COLO829 (cell line): ENCODE results near the gene UPB1.

Experiments
- DNase-seq: peaks from one replicate; pipeline ENCODE4 v3.0.0; 2012; ENCODE audit warnings: low spot score

Gene UPB1

DNA sequence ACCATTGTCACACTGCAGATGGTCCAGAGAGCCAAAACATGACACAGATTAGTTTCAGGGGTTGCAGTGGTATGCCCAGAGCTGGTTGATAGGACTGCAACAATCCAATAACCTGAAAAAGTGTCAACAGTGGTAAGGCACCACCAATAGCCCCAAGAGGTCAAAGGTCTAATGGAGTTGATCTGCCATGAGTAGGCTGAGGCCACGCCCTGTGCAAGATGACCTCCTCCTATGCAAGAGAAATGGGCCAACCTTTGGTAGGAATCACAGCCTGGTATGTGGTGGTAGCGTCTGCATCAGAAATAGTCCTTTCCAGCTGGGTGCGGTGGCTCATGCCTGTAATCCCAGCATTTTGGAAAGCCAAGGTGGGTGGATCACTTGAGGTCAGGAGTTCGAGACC, 40.2 kb downstream of the UPB1 start:
- DNase-seq, result no peak

DNA sequence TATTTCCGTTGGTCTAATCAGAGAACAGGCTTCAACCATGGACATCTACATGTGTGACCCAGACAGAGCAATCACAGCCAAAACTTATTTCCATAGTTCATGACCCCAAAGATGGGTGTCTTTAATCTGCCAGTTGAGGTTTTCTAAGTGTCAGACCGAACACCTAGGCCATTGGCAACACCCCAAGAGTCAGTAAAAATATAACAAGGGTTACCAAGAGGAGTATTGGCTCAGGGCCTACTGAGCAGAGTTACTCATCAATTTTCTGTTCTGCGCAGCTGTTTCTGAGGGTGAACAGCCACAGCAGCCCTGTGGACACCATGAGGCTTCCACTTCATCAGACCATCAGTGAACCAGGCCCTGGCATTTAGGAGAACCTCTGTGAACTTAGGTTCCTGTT, 41.0 kb downstream of the UPB1 start:
- no peak for DNase-seq

DNA sequence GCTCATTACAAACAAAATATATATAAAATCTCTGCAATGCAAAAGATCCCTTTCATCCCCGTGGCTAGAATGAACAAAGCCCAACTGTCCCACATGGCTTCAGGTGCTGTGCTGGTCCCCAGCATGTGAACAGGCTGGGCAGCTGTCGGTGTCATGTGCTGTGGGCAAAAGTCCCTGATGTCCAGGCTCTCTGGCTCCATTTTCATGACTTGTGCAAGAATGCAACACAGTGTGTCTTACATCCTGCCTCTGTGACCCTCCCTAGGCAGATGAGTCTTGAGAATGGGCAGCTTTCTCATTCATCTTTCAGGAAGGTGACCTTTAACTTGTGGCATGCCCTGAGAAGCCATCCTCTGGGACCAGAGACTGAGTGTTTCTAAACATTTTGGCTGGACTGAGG, 45.3 kb downstream of the UPB1 start:
- no peak for DNase-seq

DNA sequence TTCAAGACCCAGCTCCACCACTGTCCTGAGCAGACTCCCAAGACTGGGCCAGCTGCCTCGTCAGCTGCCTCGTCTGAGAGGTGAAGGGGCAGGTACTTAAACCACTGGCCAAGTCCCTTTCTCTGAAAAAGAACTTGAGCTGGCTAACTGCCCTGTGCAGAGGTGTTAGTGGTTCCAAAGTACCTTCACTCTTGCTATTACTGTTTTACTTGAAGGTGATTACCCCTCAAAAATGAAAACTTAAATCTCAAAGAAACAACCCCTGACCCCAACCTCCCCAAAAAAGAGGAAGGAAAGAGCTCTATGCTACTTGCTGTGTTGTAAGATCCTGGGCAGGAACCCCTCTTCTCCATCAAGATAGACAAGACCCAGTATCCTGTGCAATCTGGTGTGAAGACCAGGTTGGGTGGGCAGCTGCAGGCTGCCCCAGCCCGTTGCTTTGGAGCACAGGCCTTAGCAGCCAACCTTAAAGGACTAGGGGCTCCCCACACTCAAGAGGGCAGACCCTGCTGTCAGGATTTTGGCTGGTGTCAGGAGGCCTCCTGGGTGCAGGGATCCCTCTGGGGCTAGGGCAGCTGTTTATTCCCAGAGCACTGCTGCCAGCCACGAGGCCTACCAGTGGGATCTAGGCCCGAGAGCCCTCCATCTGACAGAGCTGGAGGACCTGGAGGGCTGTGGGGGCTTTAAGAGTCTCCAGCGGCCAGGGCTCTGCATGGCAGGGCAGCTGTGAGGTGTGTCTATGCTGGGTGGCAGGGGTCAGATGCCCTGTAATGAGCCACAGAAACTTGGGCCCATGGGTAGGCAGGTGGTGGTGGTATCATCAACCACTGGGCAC, 46.8 kb downstream of the UPB1 start:
- DNase-seq, result no peak

DNA sequence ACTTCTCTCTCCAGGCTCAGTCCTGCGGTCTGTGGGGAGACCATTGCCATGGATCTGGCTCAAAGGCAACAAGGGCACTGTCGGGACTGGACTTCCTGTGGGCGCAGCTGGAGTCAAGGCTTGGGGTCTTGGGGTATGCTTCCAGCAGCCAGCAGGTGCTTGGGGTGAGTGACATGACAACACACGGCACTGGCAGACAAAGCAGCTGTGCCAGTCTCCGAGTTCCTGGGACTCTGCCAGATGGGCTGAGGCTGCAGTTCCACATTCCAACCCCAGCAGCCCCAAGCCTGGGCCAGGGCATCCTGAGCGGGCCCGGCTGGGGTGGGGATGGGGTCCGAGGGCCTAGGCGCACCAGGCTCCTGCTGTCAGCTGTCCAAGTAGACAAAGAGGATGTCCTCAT, 47.5 kb downstream of the UPB1 start:
- DNase-seq, result no peak

DNA sequence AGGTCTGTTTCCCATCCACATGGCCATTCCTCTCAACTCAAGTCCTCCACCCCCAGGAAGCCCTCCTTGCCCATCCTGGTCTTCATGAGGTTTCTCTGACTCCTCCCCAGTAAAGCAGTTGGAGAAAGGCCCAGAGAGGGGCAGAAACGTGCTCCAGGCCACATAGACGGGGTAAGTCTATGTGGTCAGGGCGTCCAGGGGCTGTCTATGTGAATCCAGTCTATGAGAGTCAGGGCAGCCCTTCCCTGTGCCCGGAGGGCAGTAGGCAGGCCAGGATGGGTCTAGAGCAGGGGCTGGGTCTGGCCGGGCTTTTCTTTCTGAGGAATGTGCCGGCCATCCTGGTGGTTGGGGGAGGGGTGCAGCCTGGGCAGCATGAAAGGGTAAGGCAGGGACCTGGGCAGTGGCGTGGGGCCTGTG, 48.1 kb downstream of the UPB1 start:
- DNase-seq, result no peak

DNA sequence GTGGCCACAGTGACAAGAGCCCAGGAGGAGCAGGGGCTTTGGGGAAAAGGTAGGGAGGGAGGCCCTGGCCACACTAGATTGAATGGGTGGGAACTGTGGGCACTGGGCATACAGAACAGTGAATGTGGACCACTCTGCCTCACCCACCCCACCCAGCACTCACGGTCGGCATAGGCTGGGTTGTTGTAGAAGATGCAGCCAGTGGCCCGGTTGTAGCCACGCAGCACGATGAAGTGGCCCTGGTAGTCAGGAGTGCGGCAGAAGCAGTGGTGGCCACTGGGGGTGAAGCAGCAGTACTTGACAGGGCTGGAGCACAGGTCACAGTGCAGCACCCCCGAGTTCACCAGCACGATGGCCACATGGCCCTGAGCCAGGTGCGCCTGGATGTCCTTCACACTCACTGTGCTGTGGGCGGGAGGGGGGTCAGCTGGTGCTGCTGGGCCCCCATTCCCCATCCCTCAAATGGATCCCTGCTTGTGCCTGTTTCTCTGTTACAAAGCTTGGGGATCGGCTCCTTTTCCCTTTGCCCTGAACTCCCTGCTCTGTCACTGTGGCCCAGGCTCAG, 48.6 kb downstream of the UPB1 start:
- DNase-seq, result no peak

DNA sequence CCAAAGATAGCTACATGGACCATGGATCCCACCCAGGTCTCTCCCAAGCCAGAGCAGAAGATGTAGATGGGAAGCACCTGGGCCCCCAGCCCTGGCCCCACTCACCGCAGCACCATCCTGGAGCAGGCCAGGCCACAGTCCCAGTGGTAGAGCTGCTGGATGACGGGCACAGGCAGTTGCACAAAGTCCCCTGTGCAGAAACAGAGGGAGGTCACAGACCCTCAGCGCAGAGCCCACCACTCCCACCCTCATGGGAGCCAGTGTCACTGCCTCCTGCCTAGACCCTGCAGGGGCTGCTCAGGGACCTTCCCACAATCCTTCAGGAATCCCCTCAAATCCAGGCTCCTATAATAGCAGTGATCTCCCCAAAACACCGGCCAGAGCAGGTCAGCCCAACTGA, 53.7 kb downstream of the UPB1 start:
- DNase-seq, result no peak

DNA sequence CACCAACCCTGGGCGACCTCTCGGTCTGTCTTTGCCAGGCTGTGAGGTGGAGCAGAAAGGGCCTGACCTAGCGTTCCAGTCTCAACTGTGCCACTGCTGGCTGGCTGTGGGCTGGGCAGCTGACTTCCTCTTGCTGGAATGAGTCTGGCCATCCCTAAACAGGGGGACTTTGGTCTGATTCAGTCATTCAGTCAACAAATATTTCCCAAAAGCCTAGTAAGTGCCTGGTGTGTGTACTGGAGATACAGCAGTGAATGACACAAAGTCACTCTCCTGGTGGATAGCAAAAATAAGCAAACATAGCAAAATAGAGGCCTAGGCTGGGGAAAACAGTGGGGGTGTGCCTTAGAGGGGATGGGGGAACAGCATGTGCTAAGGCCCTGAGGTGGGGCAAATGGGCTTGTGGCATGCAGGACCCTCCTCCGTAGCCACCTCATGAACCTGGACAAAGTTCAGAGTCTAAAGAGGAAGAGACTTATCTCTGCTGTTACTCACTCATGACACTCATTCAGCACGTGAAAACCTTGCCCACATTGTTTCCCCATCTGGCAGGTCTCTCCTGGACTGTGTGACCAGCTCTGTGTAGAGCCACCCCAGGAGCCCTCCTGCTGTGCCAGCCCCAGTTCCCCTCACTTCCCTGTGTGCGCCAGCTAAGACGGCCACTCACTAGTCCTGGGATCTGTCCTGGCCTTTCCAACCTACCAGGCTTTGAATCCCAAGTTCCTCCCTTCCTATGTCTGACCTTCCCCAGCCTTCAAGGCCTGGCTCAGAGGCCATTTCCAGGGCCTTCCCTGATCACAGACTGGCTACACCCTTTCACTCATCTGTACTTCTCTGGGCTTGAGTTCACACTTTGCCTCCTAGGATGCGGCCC, 55.1 kb downstream of the UPB1 start:
- no peak for DNase-seq

DNA sequence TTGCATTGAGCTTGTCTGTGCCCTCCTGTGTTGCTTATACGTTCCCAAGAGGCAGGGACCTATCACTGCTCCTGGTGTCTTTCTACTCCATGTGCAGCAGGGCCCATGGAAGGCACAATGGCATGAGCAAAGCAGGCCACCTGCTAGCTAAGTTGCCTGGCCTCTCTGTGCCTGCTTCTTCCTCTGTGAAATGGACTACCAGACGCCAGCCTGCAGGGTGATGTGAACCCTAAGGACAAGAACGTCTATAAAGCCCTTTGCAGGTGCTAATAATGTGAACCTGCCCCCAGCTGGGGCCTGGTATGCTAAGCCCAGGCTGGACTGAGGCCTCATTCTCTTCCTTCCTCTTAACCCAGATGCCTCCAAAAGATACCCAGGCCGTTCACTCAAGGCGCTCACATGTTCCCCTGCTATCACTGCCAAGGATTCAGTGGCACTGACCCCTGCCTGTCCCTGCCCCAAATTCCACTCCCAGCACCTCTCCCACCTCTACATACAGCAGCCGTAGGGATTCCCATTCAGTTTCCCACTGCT, 55.8 kb downstream of the UPB1 start:
- DNase-seq, result no peak

DNA sequence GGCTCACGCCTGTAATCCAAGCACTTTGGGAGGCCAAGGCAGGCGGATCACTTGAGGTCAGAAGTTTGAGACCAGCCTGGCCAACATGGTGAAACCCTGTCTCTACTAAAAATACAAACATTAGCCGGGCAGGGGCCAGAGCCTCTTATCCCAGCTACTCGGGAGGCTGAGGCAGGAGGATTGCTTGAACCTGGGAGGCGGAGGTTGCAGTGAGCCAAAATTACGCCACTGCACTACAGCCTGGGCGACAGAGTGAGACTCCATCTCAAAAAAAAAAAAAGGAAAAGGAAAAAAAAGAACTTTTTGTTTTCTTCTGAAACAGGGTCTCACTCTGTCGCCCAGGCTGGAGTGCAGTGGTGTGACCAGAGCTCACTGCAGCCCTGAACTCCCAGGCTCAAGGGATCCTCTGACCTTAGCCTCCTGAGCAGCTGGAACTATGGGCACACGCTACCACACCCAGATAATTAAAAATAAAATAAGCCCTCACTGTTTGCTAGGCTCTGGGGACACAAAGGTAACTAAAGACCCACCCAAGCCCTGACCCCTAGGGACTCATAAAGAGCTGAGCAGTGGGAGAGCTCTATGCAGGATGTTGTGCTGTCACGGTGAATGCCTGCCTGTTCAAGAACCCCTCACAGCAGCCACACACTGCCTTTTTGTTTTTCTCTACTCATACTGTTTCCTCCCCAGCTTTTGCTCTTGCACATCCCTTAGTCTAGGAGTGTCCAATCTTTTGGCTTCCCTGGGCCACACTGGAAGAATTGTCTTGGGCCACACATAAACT, 57.6 kb downstream of the UPB1 start:
- peak; percentile 95 for DNase-seq

DNA sequence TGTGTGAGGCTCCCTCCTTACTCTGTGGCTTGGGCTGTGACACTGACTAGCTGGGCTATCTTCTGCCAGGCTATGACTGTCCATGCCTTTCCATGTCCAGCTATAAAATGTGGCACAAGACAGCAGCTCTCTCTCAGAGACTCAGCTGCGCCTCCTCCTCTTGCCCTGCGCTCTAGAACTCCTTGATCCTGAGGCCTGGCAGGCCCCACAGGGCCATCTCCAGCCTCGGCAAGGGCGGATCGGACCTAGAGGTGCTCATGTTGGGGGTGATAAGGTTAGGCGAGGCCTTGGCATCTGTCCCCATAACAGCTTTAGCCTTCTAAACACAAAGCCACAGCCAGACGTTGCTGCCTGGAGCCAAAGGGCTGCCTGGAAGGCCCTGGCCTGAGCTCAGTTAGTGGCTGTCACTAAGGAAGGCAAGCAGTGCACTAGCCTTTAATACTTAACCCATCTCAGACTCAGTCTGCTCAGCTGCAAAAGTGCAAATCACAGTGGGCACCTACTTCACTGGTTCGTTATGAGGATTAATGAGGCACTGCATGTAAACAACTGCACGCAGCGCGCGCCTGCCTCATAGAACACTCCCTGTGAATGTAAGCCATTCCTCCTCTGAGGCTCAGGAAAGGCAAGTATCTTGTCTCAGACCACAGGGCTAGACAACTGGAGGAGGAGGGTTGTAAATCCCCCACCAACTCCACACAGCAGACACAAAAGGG, 58.6 kb downstream of the UPB1 start:
- DNase-seq, result no peak

DNA sequence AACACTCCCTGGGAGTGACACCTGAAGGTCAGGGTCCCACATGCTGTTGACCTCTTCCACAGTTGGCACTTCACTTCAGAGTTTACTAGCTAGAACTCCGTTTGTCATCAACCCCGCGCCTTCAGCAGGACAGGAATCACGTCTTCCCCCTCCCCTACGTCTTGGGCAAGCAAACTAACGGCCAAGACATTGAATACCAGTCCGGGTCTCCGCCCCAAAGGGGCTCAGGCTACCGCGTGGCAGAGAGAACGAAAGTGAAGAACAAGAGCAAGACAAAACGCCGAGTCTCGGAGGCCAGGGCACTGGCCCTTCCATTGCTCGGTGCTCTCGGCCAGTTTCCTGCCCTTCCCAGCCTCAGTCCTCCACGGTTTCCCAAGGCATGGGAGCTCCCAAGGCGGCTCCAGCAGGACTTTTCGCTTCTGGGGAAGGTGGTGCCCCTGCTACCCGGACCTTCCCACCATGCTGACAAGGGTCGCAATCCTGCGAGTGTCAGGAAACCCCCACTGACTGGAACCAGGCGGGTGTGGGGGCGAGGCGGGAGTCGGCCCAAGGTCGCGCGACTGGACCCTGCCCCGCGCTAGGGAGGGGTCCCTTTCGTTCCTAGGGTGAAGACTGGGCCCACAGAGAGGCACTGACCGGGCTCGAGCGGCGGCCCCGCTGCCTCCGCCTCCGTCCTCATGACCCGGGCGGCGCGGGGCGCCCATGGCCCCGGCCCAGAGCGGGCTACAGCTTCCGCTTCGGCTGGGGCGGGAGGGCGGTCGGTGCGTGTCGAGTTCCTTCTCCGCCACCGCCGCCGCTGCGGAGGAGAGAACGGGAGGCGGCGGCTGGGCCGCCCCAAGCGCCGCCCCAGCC, 59.4 kb downstream of the UPB1 start, which contains the start of gene GUCD1:
GUCD1 (minus strand) TSS at position 826 of the 852 bp plus-strand sequence; CDS start at position 679, 147 bp downstream.
- no peak for DNase-seq

DNA sequence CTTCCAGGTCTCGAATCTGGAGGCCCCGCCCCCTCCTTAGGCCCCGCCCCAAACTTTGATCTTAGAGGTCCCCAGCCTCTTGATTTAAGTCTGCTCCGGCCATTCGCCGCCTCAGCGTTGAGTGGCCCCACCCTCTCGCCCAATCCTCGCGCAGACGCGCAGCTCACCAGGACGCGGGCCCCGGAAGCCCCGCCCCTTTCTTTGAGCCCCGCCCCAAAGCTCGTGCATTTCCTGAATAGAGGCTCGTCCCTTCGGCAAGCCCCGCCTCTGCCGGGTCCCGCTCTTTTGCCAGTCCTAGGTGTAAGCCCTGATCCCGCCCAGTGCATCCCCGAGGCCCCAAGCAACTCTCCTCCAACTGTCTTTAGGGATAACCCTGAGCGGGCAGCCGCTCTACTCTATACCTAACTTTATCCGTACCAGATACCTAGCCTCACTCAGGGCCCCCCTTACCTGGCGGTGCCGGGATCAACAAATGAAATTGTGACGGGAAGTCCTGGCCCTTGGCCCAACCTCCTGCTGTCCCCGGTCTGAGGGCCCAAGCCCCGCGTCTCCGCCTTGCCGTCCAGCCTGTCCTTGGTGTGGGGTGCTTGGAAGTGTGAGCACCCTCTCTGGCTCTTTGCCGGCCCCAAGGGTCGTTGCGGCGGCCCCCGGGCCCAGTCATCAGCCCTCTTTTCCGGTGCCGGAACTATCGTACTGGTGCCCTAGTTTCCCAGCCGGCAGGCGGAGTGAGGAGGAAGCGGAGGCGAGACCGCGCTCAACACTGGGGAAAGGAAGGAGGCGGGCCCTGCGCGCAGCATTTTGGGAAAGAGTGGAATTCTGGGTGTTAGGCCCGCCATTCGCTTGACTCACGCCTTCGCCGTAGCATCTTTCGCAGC, 60.3 kb downstream of the UPB1 start, which contains the start of gene SNRPD3:
SNRPD3 (plus strand) TSS at position 835 of the 875 bp plus-strand sequence. CDS start 1,676 bp downstream, outside the sequence.
- peak; percentile 100 for DNase-seq

DNA sequence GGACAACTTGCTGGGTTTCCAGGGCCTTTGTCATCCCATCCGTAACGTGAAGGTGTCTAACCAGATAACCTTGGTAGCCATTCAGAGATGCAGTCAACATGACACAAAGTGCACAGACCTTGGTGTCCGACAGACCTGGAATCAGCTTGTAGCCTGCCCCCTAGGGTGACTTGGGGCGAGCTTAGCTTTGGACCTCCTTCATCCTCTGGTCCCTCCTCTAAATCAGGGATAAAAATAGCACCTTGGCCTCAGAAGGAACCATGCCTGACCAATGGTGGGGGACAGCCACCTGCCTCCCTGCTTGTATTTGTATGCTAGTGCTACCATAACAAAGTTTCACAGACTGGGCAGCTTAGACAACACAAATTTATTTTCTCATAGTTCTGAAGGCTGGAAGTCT, 64.3 kb downstream of the UPB1 start:
- no peak for DNase-seq

DNA sequence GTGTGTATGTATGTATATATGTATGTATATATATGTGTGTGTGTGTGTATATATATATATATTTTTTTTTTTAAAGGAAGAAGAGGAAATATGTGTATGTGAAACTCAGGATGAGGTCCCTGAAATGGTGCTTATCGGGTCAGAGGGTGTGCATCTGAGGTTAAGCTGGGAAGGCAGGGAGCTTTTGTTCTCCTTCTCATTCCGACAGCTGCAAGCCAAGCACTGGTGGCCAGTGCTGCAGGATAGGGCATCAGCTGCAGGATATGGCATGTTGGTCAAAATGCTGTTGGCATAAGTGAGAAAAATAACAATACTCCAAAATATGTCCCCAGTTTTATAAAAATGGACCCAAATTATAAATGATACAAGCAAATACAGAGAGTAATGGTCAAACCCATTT, 68.1 kb downstream of the UPB1 start:
- DNase-seq, result no peak

DNA sequence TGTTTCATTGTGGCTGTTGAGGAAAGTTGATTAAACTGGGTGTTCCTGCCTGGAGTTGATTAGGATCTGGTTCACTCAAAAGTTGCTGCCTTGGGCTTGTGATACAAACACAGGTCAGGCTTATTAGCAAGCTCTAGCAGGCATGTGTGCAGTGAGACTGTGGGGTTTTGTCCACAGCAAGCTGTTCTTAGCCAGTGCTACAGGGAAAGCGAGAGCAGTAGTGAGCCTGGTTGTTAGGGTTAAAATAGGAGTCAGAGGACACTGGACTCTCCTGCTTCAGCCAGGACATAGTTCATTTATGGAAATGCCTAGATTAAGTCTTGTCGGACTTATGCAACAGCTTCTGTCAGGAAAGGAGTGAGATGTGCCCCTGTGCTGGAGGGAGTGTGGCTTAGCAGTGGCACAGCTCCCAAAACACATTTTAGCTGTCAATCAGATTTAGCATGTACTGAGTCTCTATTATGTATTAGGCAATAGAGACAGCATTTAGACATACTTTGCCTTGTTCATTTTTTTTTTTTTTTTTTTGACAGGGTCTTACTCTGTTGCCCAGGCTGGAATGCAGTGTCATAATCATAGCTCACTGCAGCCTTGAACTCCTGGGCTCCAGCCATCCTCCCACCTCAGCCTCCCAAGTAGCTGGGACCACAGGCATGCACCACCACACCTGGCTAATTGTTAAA, 69.4 kb downstream of the UPB1 start:
- DNase-seq, result no peak

DNA sequence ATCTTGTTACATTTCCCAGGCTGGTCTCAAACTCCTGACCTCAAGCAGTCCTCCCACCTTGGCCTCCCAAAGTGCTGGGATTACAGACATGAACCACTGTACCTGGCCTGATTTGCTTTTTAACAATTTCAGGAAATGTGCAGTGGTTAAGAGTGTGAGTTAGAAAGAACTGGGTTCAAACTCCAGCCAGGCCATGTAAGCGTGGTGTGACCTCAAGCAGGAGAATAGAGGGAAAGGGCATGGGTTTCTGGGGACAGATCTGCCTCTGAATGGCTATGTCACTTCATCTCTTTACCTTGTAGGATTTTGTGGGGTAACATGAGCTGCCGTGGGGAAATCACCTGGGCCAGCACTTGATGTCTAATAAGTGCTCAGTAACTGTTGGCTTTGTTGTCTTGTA, 69.9 kb downstream of the UPB1 start:
- DNase-seq, result no peak
